ENCODE data around the gene SLC22A17. TPM values are rescaled to one million over a fixed set of nuclear protein-coding genes. Genes with fewer than 3 reads are reported as not detected.

The SLC22A17 gene
- total and polyA plus RNA-seq, 4 donors: 1.1 to 14.6 (median 2.6) TPM

- no peak for TF ChIP-seq GABPA (IDR thresholded peaks at IDR 0.05 in 1 of 2, conservative IDR thresholded peaks at IDR 0.05 in 1 of 2)
- TF ChIP-seq ATF3 (IDR thresholded peaks at IDR 0.05): no peak
- no peak for TF ChIP-seq HNF4G (IDR thresholded peaks at IDR 0.05)
- no peak for TF ChIP-seq YY1 (IDR thresholded peaks at IDR 0.05)
Measured at GRCh38 chr14:23346693-23347405, 5.8 kb downstream of the SLC22A17 start (continued).

DNA sequence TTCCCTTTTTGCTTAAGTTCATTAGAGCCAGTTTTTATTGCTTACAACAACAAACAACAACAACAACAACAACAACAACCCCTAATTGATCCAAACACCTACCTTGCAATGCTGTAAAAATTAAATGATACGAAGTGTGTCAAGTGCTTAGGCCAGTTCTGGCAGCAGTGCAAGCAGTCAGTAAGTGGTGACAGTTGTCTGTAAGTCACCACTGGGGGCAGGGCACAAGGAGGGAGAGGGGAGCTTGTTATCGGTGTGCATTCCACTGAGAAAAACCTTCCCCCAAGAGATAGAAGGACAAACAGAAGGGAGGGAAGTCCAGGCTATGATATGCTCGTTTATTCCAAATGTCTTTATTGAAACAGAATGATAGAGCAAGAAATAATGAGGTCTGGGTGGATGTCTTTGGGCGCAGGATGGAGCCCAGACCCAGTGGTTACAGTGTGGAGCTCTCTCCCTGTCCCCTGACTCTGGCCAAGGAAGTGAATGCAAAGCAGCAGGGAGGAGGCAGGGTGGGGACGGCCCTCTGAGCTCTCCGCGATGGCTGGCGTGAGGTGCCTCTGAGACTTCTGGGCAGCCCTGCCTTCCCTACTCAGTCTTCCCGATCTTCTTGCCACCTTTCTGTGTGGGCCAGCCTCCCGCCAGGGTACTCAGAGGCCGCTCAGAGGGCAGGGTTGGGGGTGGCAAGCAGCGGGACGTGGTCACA, 6.5 kb downstream of the SLC22A17 start:
- no peak overlapping the region for H3K9ac ChIP-seq (ENCODE audit: low read depth in 1 of 2, low read length in 2 of 2)
- 76% methylated on average over 13 of the region's 13 CpGs for WGBS
- no peak overlapping the region for H3K27ac ChIP-seq (ENCODE audit: low read depth in 1 of 2, low read length in 2 of 2)
- no peaks in the 10 kb centered on the region for H3K4me1 ChIP-seq (ENCODE audit: control insufficient read depth in 4 of 4, insufficient read depth in 4 of 4, low read length in 3 of 4)
- no peaks in the 10 kb centered on the region for H3K27me3 ChIP-seq (ENCODE audit: control insufficient read depth in 4 of 4, insufficient read depth in 4 of 4, low read length in 3 of 4)
- H3K9me3 ChIP-seq (ENCODE audit: control insufficient read depth in 4 of 4, low read length in 3 of 4): no peaks in the 10 kb centered on the region
- TF ChIP-seq SP1 (IDR thresholded peaks at IDR 0.05) (no peak), NR2F2 (IDR thresholded peaks at IDR 0.05) (no peak), HNF4G (IDR thresholded peaks at IDR 0.05) (no peak), TAF1 (conservative IDR thresholded peaks at IDR 0.05) (no peak)
- TF ChIP-seq, protein P1, sequence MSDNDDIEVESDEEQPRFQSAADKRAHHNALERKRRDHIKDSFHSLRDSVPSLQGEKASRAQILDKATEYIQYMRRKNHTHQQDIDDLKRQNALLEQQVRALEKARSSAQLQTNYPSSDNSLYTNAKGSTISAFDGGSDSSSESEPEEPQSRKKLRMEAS (IDR thresholded peaks at IDR 0.05): no peak
- H3K4me3 ChIP-seq (ENCODE audit: low read depth in 1 of 3, low read length in 3 of 3): no peak overlapping the region
- DNase-seq (ENCODE audit: low spot score): no peak
- H3K36me3 ChIP-seq (ENCODE audit: control insufficient read depth in 4 of 4, insufficient read depth in 3 of 4, low read depth in 1 of 4, low read length in 3 of 4): no peaks in the 10 kb centered on the region

DNA sequence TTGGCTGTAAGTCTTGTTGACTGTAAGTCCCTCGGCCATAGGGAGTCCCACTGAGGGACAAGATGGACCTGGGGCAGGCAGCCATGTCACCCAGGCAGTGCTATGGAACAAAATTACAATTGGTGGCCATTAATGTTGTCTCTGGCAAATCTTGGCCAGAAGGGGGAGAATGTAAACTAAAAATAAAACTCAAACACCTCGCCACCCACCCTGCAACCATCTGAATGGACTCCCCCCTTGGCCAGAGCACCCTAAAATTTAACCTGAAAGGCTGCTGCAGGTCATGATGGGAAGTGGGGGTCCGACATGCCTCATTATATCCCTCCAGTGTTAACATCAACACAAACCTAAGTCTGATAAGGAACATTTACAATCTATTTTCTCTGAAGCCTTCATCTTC, 8.2 kb downstream of the SLC22A17 start:
- Histone ChIP-seq H3K9me3 (ENCODE audit: control insufficient read depth in 4 of 4, low read length in 3 of 4) (no peaks in the 10 kb centered on the region), H3K27ac (ENCODE audit: low read depth in 1 of 2, low read length in 2 of 2) (no peak overlapping the region), H3K4me3 (ENCODE audit: low read depth in 1 of 3, low read length in 3 of 3) (no peak overlapping the region), H3K4me1 (ENCODE audit: control insufficient read depth in 4 of 4, insufficient read depth in 4 of 4, low read length in 3 of 4) (no peaks in the 10 kb centered on the region), H3K27me3 (ENCODE audit: control insufficient read depth in 4 of 4, insufficient read depth in 4 of 4, low read length in 3 of 4) (no peaks in the 10 kb centered on the region), H3K9ac (ENCODE audit: low read depth in 1 of 2, low read length in 2 of 2) (no peak overlapping the region), H3K36me3 (ENCODE audit: control insufficient read depth in 4 of 4, insufficient read depth in 3 of 4, low read depth in 1 of 4, low read length in 3 of 4) (no peaks in the 10 kb centered on the region)
- WGBS: 57% methylated on average over 3 of the region's 3 CpGs
- TF ChIP-seq NR2F2 (IDR thresholded peaks at IDR 0.05): no peak
- TF ChIP-seq RXRA (IDR thresholded peaks at IDR 0.05): no peak
- no peak for TF ChIP-seq ZBTB33 (IDR thresholded peaks at IDR 0.05)
- no peak for TF ChIP-seq ATF3 (IDR thresholded peaks at IDR 0.05)
- TF ChIP-seq FOXA2 (IDR thresholded peaks at IDR 0.05): no peak
- TF ChIP-seq SP1 (IDR thresholded peaks at IDR 0.05): no peak
- TF ChIP-seq, protein P1 (IDR thresholded peaks at IDR 0.05): no peak
- TF ChIP-seq, protein P2, sequence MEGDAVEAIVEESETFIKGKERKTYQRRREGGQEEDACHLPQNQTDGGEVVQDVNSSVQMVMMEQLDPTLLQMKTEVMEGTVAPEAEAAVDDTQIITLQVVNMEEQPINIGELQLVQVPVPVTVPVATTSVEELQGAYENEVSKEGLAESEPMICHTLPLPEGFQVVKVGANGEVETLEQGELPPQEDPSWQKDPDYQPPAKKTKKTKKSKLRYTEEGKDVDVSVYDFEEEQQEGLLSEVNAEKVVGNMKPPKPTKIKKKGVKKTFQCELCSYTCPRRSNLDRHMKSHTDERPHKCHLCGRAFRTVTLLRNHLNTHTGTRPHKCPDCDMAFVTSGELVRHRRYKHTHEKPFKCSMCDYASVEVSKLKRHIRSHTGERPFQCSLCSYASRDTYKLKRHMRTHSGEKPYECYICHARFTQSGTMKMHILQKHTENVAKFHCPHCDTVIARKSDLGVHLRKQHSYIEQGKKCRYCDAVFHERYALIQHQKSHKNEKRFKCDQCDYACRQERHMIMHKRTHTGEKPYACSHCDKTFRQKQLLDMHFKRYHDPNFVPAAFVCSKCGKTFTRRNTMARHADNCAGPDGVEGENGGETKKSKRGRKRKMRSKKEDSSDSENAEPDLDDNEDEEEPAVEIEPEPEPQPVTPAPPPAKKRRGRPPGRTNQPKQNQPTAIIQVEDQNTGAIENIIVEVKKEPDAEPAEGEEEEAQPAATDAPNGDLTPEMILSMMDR (IDR thresholded peaks at IDR 0.05; ENCODE audit: low read depth, low read length, missing input control): no peak
- no peak for TF ChIP-seq GABPA (IDR thresholded peaks at IDR 0.05 in 1 of 2, conservative IDR thresholded peaks at IDR 0.05 in 1 of 2)
- no peak for TF ChIP-seq FOXA1 (IDR thresholded peaks at IDR 0.05)
- TF ChIP-seq TAF1 (conservative IDR thresholded peaks at IDR 0.05): no peak
- TF ChIP-seq EGR1 (IDR thresholded peaks at IDR 0.05; ENCODE audit: low read depth in 2 of 2): no peak
- DNase-seq (ENCODE audit: low spot score): no peak
